Measurements from ENCODE around the gene SELPLG.

GRCh38 chr12:108572166-108572790 is 61.4 kb downstream of the SELPLG start:
- TF ChIP-seq CTCF (IDR thresholded peaks at IDR 0.05) (no peak), POLR2A (IDR thresholded peaks at IDR 0.05) (no peak)
